ENCODE measurements around the gene GARIN5B.
A peak's percentile ranks its signal among the peaks of the same experiment; 100 is the strongest.
"Not testable (repeated sequence)": the region's sequence is repeated elsewhere in the genome, so short reads cannot be mapped to it uniquely, and the experiment has no call there.

GARIN5B gene

GRCh38 chr19:55346725-55347441, 16.2 kb downstream of the GARIN5B start:
- FAIRE-seq = no peak

GRCh38 chr19:55345818-55346724, 17.0 kb downstream of the GARIN5B start:
- no peak for FAIRE-seq

- FAIRE-seq = no peak
These were observed 17.8 kb downstream of the GARIN5B start for GRCh38 chr19:55345101-55345817.

GRCh38 chr19:55344444-55344843, 18.6 kb downstream of the GARIN5B start:
- no peak for FAIRE-seq

GRCh38 chr19:55341595-55342531, 21.2 kb downstream of the GARIN5B start:
- FAIRE-seq = no peak

GRCh38 chr19:55341171-55341588, 21.9 kb downstream of the GARIN5B start:
- FAIRE-seq = no peak

GRCh38 chr19:55340784-55341147, 22.3 kb downstream of the GARIN5B start:
- no peak for FAIRE-seq

- no peak for FAIRE-seq
These were observed 22.9 kb downstream of the GARIN5B start for GRCh38 chr19:55339889-55340783.

GRCh38 chr19:55339105-55339888, 23.8 kb downstream of the GARIN5B start, which contains the start of gene KMT5C:
KMT5C (plus strand) TSS chr19:55339876; CDS start chr19:55341937, 2,061 bp downstream.
- FAIRE-seq = peak; percentile 98

- no peak for FAIRE-seq
These were observed 27.0 kb downstream of the GARIN5B start for GRCh38 chr19:55336101-55336500.

- no peak for FAIRE-seq
These were observed 29.2 kb downstream of the GARIN5B start for GRCh38 chr19:55333870-55334269.

GRCh38 chr19:55329791-55330190, 33.3 kb downstream of the GARIN5B start:
- FAIRE-seq = not testable (repeated sequence)

- not testable (repeated sequence) for FAIRE-seq
These were observed 34.2 kb downstream of the GARIN5B start for GRCh38 chr19:55328774-55329318.

- no peak for FAIRE-seq
These were observed 37.9 kb downstream of the GARIN5B start, which contains the start of gene TMEM150B for GRCh38 chr19:55325172-55325571. TMEM150B (minus strand) TSS chr19:55325341; CDS start chr19:55321036, 4,305 bp downstream.

- no peak for FAIRE-seq
These were observed 38.4 kb downstream of the GARIN5B start for GRCh38 chr19:55324662-55325061.

GRCh38 chr19:55322204-55322885, 40.7 kb downstream of the GARIN5B start:
- FAIRE-seq = no peak

GRCh38 chr19:55321466-55322137, 41.5 kb downstream of the GARIN5B start:
- no peak for FAIRE-seq

- FAIRE-seq = no peak
These were observed 42.1 kb downstream of the GARIN5B start for GRCh38 chr19:55320844-55321419.

All from islet of Langerhans (tissue), 1 donor.